H1 (cell line): ENCODE data around the gene CBL.

ENCODE experiments used
- CEBPB ChIP-seq: IDR thresholded peaks from 2 replicates; pipeline ENCODE4 v1.6.1; 2012; ENCODE audit warnings: low read depth, low read length
- EP300 ChIP-seq, 2 experiments: IDR thresholded peaks; 1 replicate in 1 of 2; 2 replicates in 1 of 2; pipeline ENCODE4 v1.6.1; 2011 to 2012; ENCODE audit warnings: low read depth in 2 of 2, low read length in 2 of 2, mild to moderate bottlenecking in 2 of 2, borderline replicate concordance in 1 of 2, inconsistent platforms in 1 of 2, moderate library complexity in 1 of 2
- EZH2 ChIP-seq: fragments of 200-600 bp; sonication (generic); IDR thresholded peaks from 2 replicates; pipeline ENCODE4 v1.7.1; 2012; ENCODE audit warnings: low read depth, mild to moderate bottlenecking, moderate library complexity, low read length, inconsistent platforms; ENCODE audit not compliant: severe bottlenecking
- POLR2A ChIP-seq, 2 experiments: IDR thresholded peaks; 1 replicate in 1 of 2; 2 replicates in 1 of 2; pipeline ENCODE4 v1.6.1; 2011; ENCODE audit warnings: low read depth in 2 of 2, low read length in 2 of 2, mild to moderate bottlenecking in 2 of 2; ENCODE audit errors: control extremely low read depth in 1 of 2
- RAD21 ChIP-seq, 2 experiments: IDR thresholded peaks in 1 of 2; conservative IDR thresholded peaks in 1 of 2; 2 replicates each; pipeline ENCODE4 v1.6.1; 2011; ENCODE audit warnings: low read depth in 2 of 2, low read length in 2 of 2, improper control_type of control experiment in 1 of 2, inconsistent platforms in 1 of 2, mild to moderate bottlenecking in 1 of 2, moderate library complexity in 1 of 2
- RXRA ChIP-seq: IDR thresholded peaks from 2 replicates; pipeline ENCODE4 v1.6.1; 2011; ENCODE audit warnings: low read depth, mild to moderate bottlenecking, low read length, moderate library complexity; ENCODE audit not compliant: insufficient read depth
- SRF ChIP-seq: IDR thresholded peaks from 2 replicates; pipeline ENCODE4 v1.6.1; 2011; ENCODE audit warnings: mild to moderate bottlenecking, low read depth, low read length, moderate library complexity
- SUZ12 ChIP-seq: fragments of 200-600 bp; sonication (generic); IDR thresholded peaks from 2 replicates; pipeline ENCODE4 v1.6.1; 2012; ENCODE audit warnings: mild to moderate bottlenecking, inconsistent platforms, low read length, moderate library complexity, mixed read lengths
- TF ChIP-seq, protein P1 (sequence below), 3 experiments: IDR thresholded peaks; 1 replicate in 2 of 3; 2 replicates in 1 of 3; pipeline versions ENCODE4 v1.5.1 to v1.6.1; 2011; ENCODE audit warnings: low read length in 3 of 3, mild to moderate bottlenecking in 3 of 3, inconsistent platforms in 2 of 3, low read depth in 1 of 3, moderate library complexity in 1 of 3; ENCODE audit not compliant: insufficient read depth in 1 of 3; ENCODE audit errors: control extremely low read depth in 1 of 3
- TF ChIP-seq, protein P2 (sequence below): IDR thresholded peaks from 2 replicates; pipeline ENCODE4 v1.6.1; 2012; ENCODE audit warnings: inconsistent platforms

DNA sequence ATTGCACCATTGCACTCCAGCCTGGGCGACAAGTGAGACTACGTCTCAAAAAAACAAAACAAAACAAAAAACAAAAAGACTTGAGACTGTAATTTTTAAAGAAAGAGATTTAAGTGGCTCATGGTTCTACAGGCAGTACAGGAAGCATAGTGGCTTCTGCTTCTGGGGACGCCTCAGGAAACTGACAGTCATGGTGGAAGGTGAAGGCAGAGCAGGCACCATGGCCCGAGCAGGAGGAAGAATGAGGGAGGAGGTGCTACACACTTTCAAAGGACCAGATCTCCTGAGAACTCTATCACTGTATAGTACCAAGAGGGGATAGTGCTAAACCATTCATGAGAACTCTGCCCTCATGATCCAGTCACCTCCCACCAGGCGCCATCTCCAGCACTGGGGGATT lies 52.0 kb downstream of the CBL start:
- no peak for TF ChIP-seq EZH2
- no peak for TF ChIP-seq POLR2A (IDR thresholded peaks at IDR 0.05; ENCODE audit: control extremely low read depth in 1 of 2, low read depth in 2 of 2, low read length in 2 of 2)
- TF ChIP-seq, protein P1, sequence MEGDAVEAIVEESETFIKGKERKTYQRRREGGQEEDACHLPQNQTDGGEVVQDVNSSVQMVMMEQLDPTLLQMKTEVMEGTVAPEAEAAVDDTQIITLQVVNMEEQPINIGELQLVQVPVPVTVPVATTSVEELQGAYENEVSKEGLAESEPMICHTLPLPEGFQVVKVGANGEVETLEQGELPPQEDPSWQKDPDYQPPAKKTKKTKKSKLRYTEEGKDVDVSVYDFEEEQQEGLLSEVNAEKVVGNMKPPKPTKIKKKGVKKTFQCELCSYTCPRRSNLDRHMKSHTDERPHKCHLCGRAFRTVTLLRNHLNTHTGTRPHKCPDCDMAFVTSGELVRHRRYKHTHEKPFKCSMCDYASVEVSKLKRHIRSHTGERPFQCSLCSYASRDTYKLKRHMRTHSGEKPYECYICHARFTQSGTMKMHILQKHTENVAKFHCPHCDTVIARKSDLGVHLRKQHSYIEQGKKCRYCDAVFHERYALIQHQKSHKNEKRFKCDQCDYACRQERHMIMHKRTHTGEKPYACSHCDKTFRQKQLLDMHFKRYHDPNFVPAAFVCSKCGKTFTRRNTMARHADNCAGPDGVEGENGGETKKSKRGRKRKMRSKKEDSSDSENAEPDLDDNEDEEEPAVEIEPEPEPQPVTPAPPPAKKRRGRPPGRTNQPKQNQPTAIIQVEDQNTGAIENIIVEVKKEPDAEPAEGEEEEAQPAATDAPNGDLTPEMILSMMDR (IDR thresholded peaks at IDR 0.05; ENCODE audit: control extremely low read depth in 1 of 3, insufficient read depth in 1 of 3, low read depth in 1 of 3, low read length in 3 of 3), result no peak
- TF ChIP-seq, protein P2, sequence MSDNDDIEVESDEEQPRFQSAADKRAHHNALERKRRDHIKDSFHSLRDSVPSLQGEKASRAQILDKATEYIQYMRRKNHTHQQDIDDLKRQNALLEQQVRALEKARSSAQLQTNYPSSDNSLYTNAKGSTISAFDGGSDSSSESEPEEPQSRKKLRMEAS, result no peak
- no peak for TF ChIP-seq CEBPB
- no peak for TF ChIP-seq EP300 (IDR thresholded peaks at IDR 0.05; ENCODE audit: borderline replicate concordance in 1 of 2, low read depth in 2 of 2, low read length in 2 of 2)
- TF ChIP-seq SRF, result no peak
- no peak for TF ChIP-seq SUZ12
- no peak for TF ChIP-seq RAD21 (IDR thresholded peaks at IDR 0.05 in 1 of 2, conservative IDR thresholded peaks at IDR 0.05 in 1 of 2; ENCODE audit: low read depth in 2 of 2, low read length in 2 of 2)
- no peak for TF ChIP-seq RXRA
